Omental fat pad (tissue), 4 donors: ENCODE data around the gene SPATA17. TPM values are rescaled to one million over a fixed set of nuclear protein-coding genes. Genes with fewer than 3 reads are reported as not detected.

Experiments used
- ATAC-seq: fragments of 150-250 bp; one replicate; pipeline ENCODE4 v1.9.1; 2016; ENCODE audit warnings: mild to moderate bottlenecking, moderate library complexity; ENCODE audit not compliant: low FRiP score
- DNase-seq: peaks from one replicate; pipeline ENCODE4 v3.0.0-alpha.2; 2019; ENCODE audit warnings: low spot score
- total RNA-seq, 4 donors: library from RNA; depleted of rRNA; stranded (reverse); fragments of >200 nt; gene quantifications; one replicate each; pipeline ENCODE4 v1.1.0, GENCODE V29; 2016
- TF ChIP-seq, protein P1 (sequence below), 3 donors: fragments of 450-650 bp; IDR thresholded peaks; one replicate each; pipeline ENCODE4 v1.5.1; 2016 to 2017; ENCODE audit warnings: antibody characterized with exemption in 3 of 3, mild to moderate bottlenecking in 3 of 3, moderate library complexity in 2 of 3

SPATA17 gene
- total RNA-seq, 4 donors from 2014 or later: 0.37 TPM; not detected in 3

DNA sequence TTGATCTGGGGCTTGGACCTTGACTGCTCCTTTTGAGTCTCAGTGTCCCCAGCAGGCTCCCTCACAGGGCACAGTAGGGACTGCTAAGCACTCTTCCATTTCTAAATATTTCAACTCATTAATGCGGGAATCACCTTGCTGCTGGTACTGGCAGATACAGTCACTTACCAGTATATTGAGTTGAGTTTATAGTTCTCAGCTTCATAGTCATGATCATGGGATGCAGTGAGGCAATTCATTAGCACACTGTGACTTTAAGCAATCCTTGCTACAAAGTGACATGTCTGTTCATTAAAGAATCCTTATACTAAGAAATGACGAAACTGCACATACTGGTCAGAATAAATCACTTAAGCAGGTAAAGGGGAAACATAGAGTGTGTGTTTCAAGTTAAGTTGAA, 240.8 kb downstream of the SPATA17 start:
- no peak for ATAC-seq
- TF ChIP-seq, protein P1, sequence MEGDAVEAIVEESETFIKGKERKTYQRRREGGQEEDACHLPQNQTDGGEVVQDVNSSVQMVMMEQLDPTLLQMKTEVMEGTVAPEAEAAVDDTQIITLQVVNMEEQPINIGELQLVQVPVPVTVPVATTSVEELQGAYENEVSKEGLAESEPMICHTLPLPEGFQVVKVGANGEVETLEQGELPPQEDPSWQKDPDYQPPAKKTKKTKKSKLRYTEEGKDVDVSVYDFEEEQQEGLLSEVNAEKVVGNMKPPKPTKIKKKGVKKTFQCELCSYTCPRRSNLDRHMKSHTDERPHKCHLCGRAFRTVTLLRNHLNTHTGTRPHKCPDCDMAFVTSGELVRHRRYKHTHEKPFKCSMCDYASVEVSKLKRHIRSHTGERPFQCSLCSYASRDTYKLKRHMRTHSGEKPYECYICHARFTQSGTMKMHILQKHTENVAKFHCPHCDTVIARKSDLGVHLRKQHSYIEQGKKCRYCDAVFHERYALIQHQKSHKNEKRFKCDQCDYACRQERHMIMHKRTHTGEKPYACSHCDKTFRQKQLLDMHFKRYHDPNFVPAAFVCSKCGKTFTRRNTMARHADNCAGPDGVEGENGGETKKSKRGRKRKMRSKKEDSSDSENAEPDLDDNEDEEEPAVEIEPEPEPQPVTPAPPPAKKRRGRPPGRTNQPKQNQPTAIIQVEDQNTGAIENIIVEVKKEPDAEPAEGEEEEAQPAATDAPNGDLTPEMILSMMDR (IDR thresholded peaks at IDR 0.05): no peak
- no peak for DNase-seq

DNA sequence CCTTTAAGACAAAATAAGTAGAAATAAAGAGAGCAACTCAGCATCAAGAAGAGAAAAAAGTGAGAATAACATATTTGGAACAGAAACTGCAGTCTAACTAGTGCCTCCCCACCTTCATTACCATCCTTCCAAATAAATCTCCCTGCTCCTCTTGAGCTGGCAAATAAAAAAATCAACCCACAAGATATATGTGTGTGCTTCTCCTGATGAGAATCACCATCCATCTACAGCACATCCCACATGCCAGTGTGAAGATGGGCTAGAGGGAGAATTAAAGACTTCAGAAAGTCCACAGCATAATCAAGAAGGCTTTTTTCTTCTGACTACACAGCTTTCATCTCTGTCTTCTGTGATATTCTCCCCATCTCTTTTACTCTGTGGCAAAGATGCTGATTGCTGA, 244.1 kb downstream of the SPATA17 start:
- ATAC-seq (no peak), DNase-seq (no peak)
- TF ChIP-seq, protein P1 (IDR thresholded peaks at IDR 0.05): no peak

DNA sequence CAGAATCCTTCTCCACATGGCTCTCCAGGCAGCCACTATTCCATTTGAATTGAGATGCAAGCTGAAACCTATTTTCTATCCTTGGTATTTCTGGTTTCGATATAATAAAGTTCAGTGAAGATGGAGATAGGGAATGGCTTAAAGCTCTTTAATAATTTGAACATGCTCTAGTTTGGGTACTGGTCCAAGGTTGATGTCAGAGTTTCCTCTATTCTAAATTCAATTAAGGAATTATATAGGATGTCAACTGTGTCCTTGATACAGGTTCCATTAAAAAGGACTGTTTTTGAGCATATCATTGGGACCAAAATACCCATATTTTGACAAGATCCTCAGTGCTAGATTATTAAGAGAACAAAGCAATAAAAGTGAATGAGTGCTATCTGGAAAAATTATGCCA, 245.3 kb downstream of the SPATA17 start:
- DNase-seq (no peak), ATAC-seq (no peak)
- TF ChIP-seq, protein P1 (IDR thresholded peaks at IDR 0.05): no peak

DNA sequence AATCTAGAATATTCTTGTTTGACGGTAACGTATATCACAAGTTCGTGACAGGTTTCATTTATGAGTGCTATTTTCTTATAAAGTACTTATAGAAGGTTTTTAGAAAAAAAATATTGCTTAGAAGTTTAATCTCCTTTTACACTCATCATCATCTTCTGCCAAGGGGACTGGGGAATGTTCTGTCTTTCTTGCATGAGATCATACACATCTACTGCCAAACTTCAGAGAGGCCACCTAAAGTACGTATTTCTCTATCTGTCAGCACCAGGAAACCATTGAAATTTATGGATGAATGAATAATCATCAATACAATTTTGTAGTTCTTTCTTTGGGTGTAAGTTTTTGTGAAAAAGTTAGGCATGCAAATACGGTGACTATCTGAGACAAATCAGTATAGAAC, 245.8 kb downstream of the SPATA17 start:
- ATAC-seq (no peak), DNase-seq (no peak)
- TF ChIP-seq, protein P1 (IDR thresholded peaks at IDR 0.05): no peak

DNA sequence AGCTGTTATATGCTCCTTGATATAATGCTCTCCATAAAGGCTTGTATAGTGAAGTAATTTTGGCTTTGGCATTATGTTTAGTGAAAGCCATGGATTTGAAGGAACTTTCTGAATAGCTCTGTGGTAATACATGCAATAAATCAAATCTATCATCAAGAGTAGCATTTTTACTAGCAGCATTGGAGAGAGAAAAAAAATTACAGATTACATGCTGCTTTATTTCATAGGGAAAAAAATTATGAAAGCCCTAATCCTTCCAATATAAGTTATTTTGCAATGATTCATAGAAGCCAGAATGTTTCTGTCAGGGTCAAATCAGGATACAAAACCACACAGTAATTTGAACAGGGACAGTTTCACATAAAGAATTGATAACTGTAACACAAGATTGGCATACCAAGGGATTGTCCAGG, 250.0 kb downstream of the SPATA17 start:
- TF ChIP-seq, protein P1 (IDR thresholded peaks at IDR 0.05): no peak
- DNase-seq: no peak
- ATAC-seq: no peak

DNA sequence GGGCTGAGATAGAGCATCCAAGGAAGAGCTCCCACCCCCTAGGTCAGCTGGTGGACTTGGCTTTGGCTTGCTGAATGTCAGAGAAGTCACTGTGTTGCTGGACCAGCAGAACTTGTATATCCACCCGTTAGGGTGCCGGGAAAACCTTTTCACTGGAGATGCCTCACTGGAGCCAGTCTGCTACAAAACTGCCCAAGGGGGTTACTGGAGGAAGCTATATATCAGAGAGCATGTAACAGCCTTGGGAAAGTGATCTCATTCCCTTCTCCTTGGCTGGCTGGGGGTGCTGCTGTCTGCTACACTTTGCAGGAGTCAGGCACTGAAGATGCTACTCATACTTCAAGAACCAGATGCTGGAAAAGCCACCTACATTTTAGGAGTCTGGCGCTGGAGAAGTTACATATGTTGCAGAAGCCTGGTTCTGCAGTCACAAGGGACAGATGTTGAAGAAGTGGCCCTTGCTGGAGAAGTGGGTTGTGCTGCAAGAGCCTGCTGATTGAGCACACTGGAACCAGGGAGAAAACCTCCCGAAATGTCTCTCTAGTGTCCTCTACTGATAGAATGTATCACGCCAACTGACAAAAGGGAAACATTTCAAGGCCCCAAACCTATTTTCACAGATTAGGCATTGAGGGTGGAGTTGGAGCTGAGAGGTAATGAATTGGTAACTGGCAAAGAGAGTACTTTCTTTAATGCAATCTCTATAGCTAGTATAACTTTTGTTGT, 250.6 kb downstream of the SPATA17 start:
- no peak for DNase-seq
- ATAC-seq: no peak
- TF ChIP-seq, protein P1 (IDR thresholded peaks at IDR 0.05): no peak

DNA sequence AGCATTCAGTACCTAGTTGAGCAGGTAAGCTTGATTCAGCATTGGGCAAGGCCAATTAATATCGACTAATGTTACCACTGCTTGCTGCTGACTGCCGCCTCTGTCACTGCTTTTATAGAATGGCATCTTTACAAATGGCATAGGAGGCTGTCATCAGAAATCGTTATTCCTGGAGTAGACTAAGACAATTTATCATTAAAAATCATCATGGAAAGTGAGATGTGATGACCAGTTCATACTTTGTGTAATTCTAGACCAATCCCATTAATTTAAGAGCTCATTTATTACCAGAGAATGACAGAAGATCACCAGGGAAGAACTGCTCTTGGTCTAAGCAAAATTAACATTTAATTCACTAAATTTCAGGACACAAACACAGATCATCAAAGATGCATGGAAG, 254.0 kb downstream of the SPATA17 start:
- ATAC-seq (no peak), DNase-seq (no peak)
- TF ChIP-seq, protein P1 (IDR thresholded peaks at IDR 0.05): no peak
